ENCODE data around the gene CNTD1. TPM values are rescaled to one million over a fixed set of nuclear protein-coding genes. Genes with fewer than 3 reads are reported as not detected.
"Not testable (repeated sequence)": the region's sequence is repeated elsewhere in the genome, so short reads cannot be mapped to it uniquely, and the experiment has no call there.

The CNTD1 gene
- total and polyA plus RNA-seq, 2 experiments from 2014 or later: 1.2 to 2.4 TPM

GRCh38 chr17:42853968-42854790 is 55.5 kb downstream of the CNTD1 start:
- Histone ChIP-seq H4K20me1 (ENCODE audit: insufficient read depth, poor library complexity, severe bottlenecking) (no peaks in the 10 kb centered on the region), H3K27ac (no peak overlapping the region), H3K4me3 (no peak overlapping the region), H3K79me2 (no peaks in the 10 kb centered on the region), H3K4me1 (ENCODE audit: insufficient read depth) (no peaks in the 10 kb centered on the region), H3K9me2 (replicated peaks; ENCODE audit: insufficient read depth) (no peaks in the 10 kb centered on the region), H2AFZ (no peak overlapping the region), H3K36me3 (replicated peaks; ENCODE audit: insufficient read depth, low read depth) (no peaks in the 10 kb centered on the region), H3K27me3 (peaks cover 6% of the 10 kb centered on the region), H3K4me2 (no peak overlapping the region), H3K9me3 (ENCODE audit: low read depth) (no peaks in the 10 kb centered on the region)
- no peak for DNase-seq (ENCODE audit: low spot score)
- 88% methylated on average over 14 of the region's 15 CpGs for whole genome bisulfite sequencing (ENCODE audit: low lambda C conversion rate, missing lambda C conversion rate)
- TF ChIP-seq CTCF (IDR thresholded peaks at IDR 0.05; ENCODE audit: poor library complexity): no peak
- no peak for TF ChIP-seq EZH2 (IDR thresholded peaks at IDR 0.05; ENCODE audit: borderline replicate concordance)
- TF ChIP-seq EZH2phosphoT487 (IDR thresholded peaks at IDR 0.05; ENCODE audit: low read depth, severe bottlenecking, unreplicated experiment): no peak

GRCh38 chr17:42855048-42855596 is 56.5 kb downstream of the CNTD1 start:
- Histone ChIP-seq H3K27ac (no peak overlapping the region), H3K4me1 (ENCODE audit: insufficient read depth) (no peaks in the 10 kb centered on the region), H3K4me3 (no peak overlapping the region), H3K36me3 (replicated peaks; ENCODE audit: insufficient read depth, low read depth) (no peaks in the 10 kb centered on the region), H3K79me2 (no peaks in the 10 kb centered on the region), H3K9me3 (ENCODE audit: low read depth) (no peaks in the 10 kb centered on the region), H4K20me1 (ENCODE audit: insufficient read depth, poor library complexity, severe bottlenecking) (no peaks in the 10 kb centered on the region), H3K9me2 (replicated peaks; ENCODE audit: insufficient read depth) (no peaks in the 10 kb centered on the region), H3K27me3 (no peaks in the 10 kb centered on the region), H2AFZ (no peak overlapping the region), H3K4me2 (no peak overlapping the region)
- DNase-seq (ENCODE audit: low spot score): no peak
- TF ChIP-seq CTCF (IDR thresholded peaks at IDR 0.05; ENCODE audit: poor library complexity): no peak
- no peak for TF ChIP-seq EZH2 (IDR thresholded peaks at IDR 0.05; ENCODE audit: borderline replicate concordance)
- TF ChIP-seq EZH2phosphoT487 (IDR thresholded peaks at IDR 0.05; ENCODE audit: low read depth, severe bottlenecking, unreplicated experiment): no peak
- 89% methylated on average over 8 of the region's 8 CpGs for WGBS (ENCODE audit: low lambda C conversion rate, missing lambda C conversion rate)

- not testable (repeated sequence) for H2AFZ ChIP-seq; H3K9me2 ChIP-seq (replicated peaks; ENCODE audit: insufficient read depth); H3K4me2 ChIP-seq; DNase-seq (ENCODE audit: low spot score); H3K9me3 ChIP-seq (ENCODE audit: low read depth); H3K36me3 ChIP-seq (replicated peaks; ENCODE audit: insufficient read depth, low read depth); H3K4me1 ChIP-seq (ENCODE audit: insufficient read depth); H3K27ac ChIP-seq; H4K20me1 ChIP-seq (ENCODE audit: insufficient read depth, poor library complexity, severe bottlenecking); H3K4me3 ChIP-seq; H3K79me2 ChIP-seq; H3K27me3 ChIP-seq
- 91% methylated on average over 5 of the region's 8 CpGs for WGBS (ENCODE audit: low lambda C conversion rate, missing lambda C conversion rate)
Observed at GRCh38 chr17:42856093-42856492, 57.4 kb downstream of the CNTD1 start.

GRCh38 chr17:42856516-42856915 is 57.9 kb downstream of the CNTD1 start:
- not testable (repeated sequence) for H3K27me3 ChIP-seq; H3K9me3 ChIP-seq (ENCODE audit: low read depth); H3K9me2 ChIP-seq (replicated peaks; ENCODE audit: insufficient read depth); H2AFZ ChIP-seq; DNase-seq (ENCODE audit: low spot score); H3K36me3 ChIP-seq (replicated peaks; ENCODE audit: insufficient read depth, low read depth); H3K4me1 ChIP-seq (ENCODE audit: insufficient read depth); H3K4me2 ChIP-seq; H3K27ac ChIP-seq; H3K79me2 ChIP-seq; H3K4me3 ChIP-seq; H4K20me1 ChIP-seq (ENCODE audit: insufficient read depth, poor library complexity, severe bottlenecking)
- WGBS (ENCODE audit: low lambda C conversion rate, missing lambda C conversion rate): 95% methylated on average over 7 of the region's 8 CpGs

All from hepatocyte (in vitro differentiated cells).